ENCODE data around the gene FCHO2.

GRCh38 chr5:72951671-72952468 is 4.0 kb upstream of the FCHO2 start:
- TF ChIP-seq CTCF (IDR thresholded peaks at IDR 0.05; ENCODE audit: insufficient read depth, low read length, poor library complexity, severe bottlenecking) (no peak), EZH2phosphoT487 (conservative IDR thresholded peaks at IDR 0.05; ENCODE audit: low read length) (no peak)

All from SU-DHL-6 (cell line).